Kidney (tissue), 14 donors: Measurements from ENCODE around the gene PCDHA12. TPM values are rescaled to one million over a fixed set of nuclear protein-coding genes. Genes with fewer than 3 reads are reported as not detected.

ENCODE experiments used
- DNase-seq, 5 donors: peaks; one replicate each; pipeline ENCODE4 v3.0.0-alpha.2; 2013 to 2020
- FAIRE-seq: peaks from 2 replicates; lab custom pipeline; 2012; peaks lifted over from hg19 to GRCh38; lab: Jason Lieb, UNC
- H3K27ac ChIP-seq, 2 donors: one replicate each; pipeline ENCODE4 v1.7.0; 2013; ENCODE audit warnings: low read depth in 2 of 2, low read length in 2 of 2, inconsistent platforms in 1 of 2
- H3K27me3 ChIP-seq: one replicate; pipeline ENCODE4 v1.7.1; 2013; ENCODE audit warnings: low read length, inconsistent platforms; ENCODE audit not compliant: control insufficient read depth, insufficient read depth
- H3K36me3 ChIP-seq, 3 donors: one replicate each; pipeline versions ENCODE4 v1.7.0 to v1.7.1; 2013; ENCODE audit warnings: low read length in 3 of 3, control low read depth in 1 of 3, inconsistent platforms in 1 of 3; ENCODE audit not compliant: insufficient read depth in 3 of 3, control insufficient read depth in 2 of 3
- H3K4me1 ChIP-seq, 3 donors: one replicate each; pipeline versions ENCODE4 v1.7.0 to v1.7.1; 2013; ENCODE audit warnings: low read length in 3 of 3, inconsistent platforms in 1 of 3, low read depth in 1 of 3; ENCODE audit not compliant: control insufficient read depth in 2 of 3, insufficient read depth in 2 of 3
- H3K4me3 ChIP-seq, 3 donors: one replicate each; pipeline versions ENCODE4 v1.7.0 to v1.8.1; 2013; ENCODE audit warnings: low read length in 3 of 3, control low read depth in 1 of 3, inconsistent platforms in 1 of 3
- H3K9ac ChIP-seq, 3 donors: one replicate each; pipeline versions ENCODE4 v1.7.0 to v1.7.1; 2013; ENCODE audit warnings: low read length in 3 of 3, control low read depth in 1 of 3, inconsistent platforms in 1 of 3
- H3K9me3 ChIP-seq, 3 donors: one replicate each; pipeline versions ENCODE4 v1.7.0 to v1.7.1; 2013; ENCODE audit warnings: low read length in 3 of 3, control low read depth in 1 of 3, inconsistent platforms in 1 of 3; ENCODE audit not compliant: control insufficient read depth in 2 of 3, insufficient read depth in 1 of 3
- intact Hi-C: fragments of 100-400 bp; cut with DNase I; formaldehyde crosslinking; loops from one replicate; pipeline ENCODE4 v1.11.1; 2022
- polyA plus RNA-seq: library from polyadenylated mRNA; stranded (reverse); fragments of 350-450 nt; fragmentation: Illumina TruSeq; extraction: RNeasy Lipid Tissue Mini Kit (QIAGEN cat#74804); gene quantifications from one replicate; pipeline ENCODE4 v1.2.3, GENCODE V29; 2014; ENCODE audit warnings: low read depth, low replicate concordance; ENCODE audit not compliant: insufficient read depth
- total RNA-seq: library from RNA; stranded (reverse); fragmentation: NEBNext Ultra II Directional; extraction: Animal tissue kit (Norgen Biotek cat#: 25700); gene quantifications from one replicate; pipeline ENCODE4 v1.2.1, GENCODE V29; 2021
- TF ChIP-seq, protein P1 (sequence below): IDR thresholded peaks from 3 replicates; pipeline ENCODE4 v1.5.1; 2012; ENCODE audit warnings: mild to moderate bottlenecking, moderate library complexity, borderline replicate concordance; ENCODE audit not compliant: insufficient read depth; ENCODE audit errors: extremely low read depth
- donor health status: control.
- donor health status: control.
- donor health status: control.
- donor health status: control.
- donor health status: control.
- donor health status: DM: yes; HTN: yes; CAD: no.
- donor health status: Normal renal cell carcinoma (clear cell type).

Gene PCDHA12
- total and polyA plus RNA-seq, 2 donors from 2014 or later = 1.1 to 5.2 TPM

- Histone ChIP-seq H3K4me3 (peak within 1 kb of the TSS; percentile 16 to 80 (median 53)), H3K9me3 (no peaks in the 10 kb centered on the region), H3K27me3 (peaks cover 22% of the 10 kb centered on the region), H3K9ac (peak within 1 kb of the TSS in 1 of 3 donors; percentile 55), H3K36me3 (no peaks in the 10 kb centered on the region), H3K4me1 (peaks cover 0 to 8% (median 5%) of the 10 kb centered on the region in 3 donors), H3K27ac (no peak within 1 kb of the TSS)
- DNase-seq = peak in 3 of 5 donors; percentile 1 to 77 (median 28)
- TF ChIP-seq, protein P1, sequence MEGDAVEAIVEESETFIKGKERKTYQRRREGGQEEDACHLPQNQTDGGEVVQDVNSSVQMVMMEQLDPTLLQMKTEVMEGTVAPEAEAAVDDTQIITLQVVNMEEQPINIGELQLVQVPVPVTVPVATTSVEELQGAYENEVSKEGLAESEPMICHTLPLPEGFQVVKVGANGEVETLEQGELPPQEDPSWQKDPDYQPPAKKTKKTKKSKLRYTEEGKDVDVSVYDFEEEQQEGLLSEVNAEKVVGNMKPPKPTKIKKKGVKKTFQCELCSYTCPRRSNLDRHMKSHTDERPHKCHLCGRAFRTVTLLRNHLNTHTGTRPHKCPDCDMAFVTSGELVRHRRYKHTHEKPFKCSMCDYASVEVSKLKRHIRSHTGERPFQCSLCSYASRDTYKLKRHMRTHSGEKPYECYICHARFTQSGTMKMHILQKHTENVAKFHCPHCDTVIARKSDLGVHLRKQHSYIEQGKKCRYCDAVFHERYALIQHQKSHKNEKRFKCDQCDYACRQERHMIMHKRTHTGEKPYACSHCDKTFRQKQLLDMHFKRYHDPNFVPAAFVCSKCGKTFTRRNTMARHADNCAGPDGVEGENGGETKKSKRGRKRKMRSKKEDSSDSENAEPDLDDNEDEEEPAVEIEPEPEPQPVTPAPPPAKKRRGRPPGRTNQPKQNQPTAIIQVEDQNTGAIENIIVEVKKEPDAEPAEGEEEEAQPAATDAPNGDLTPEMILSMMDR = no peak
- intact Hi-C loops = no loop called here
- FAIRE-seq = no peak
Measured at GRCh38 chr5:140925806-140926442, 50.8 kb downstream of the PCDHA12 start, which contains the start of gene PCDHAC1. Gene PCDHAC1 (plus strand): TSS chr5:140926299. CDS start chr5:140926893, 594 bp downstream.

DNA sequence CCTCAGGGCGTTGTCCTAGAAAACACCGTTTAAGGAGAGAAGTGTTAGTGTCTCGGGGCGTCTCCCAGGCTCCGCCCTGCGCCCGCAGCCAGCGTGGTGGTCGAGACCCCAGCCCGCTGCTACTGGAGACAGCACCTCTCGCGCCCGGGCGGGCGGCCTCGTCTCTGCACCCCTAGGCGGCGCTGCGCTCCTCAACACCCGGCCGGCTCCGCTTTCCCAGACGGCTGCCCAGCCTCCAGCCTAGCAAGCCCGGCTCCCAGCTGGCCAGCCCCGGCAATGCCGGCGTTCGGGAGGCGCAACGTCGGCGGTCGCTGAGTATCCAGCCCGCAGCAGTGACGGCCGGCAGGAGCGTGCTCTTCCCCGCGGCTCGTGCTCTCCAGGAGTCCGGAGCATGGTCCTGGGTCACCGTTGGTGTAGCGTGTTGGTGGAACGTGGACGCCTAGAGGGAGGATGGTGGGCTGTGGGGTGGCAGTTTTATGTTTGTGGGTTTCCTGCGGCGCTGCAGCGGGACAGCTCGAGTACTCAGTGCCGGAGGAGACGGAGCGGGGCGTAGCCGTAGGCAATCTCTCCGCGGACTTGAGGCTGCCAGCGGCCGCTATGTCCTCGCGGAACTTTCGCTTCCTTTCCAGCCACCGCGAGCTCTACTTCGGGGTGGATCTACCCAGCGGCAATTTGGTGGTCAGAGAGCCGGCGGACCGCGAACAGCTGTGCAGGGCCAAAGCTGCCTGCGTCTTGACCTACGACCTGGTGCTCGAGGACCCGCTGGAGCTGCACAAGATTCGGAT lies 51.5 kb downstream of the PCDHA12 start:
- intact Hi-C loops = no loop called here
- peaks cover 0 to 8% (median 5%) of the 10 kb centered on the region in 3 donors for H3K4me1 ChIP-seq
- no peaks in the 10 kb centered on the region for H3K36me3 ChIP-seq
- FAIRE-seq (no peak), DNase-seq (peak; percentile 82 to 95 (median 86))
- no peak overlapping the region for H3K27ac ChIP-seq
- H3K9ac ChIP-seq = peak overlapping the region in 1 of 3 donors; percentile 55
- H3K9me3 ChIP-seq = no peaks in the 10 kb centered on the region
- TF ChIP-seq, protein P1 = peak; percentile 60
- peak overlapping the region; percentile 16 to 80 (median 53) for H3K4me3 ChIP-seq
- peaks cover 22% of the 10 kb centered on the region for H3K27me3 ChIP-seq

DNA sequence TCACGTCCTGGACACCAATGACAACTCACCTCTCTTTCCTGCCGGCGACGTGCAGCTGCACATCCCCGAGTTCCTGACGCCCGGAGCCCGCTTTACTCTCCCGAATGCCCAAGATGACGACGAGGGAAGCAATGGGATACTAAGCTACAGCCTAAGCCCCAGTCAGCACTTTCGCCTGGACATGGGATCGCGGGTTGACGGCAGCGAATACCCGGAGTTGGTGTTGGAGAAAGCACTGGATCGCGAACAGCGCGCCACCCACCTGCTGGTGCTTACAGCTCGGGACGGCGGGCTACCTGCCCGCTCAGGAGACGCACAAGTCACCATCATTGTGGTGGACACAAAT lies 52.1 kb downstream of the PCDHA12 start:
- FAIRE-seq (no peak), DNase-seq (peak in 3 of 5 donors; percentile 0 to 29 (median 3))
- TF ChIP-seq, protein P1 = no peak
- H3K36me3 ChIP-seq = no peaks in the 10 kb centered on the region
- H3K27ac ChIP-seq = no peak overlapping the region
- H3K4me1 ChIP-seq = peaks cover 0 to 8% (median 5%) of the 10 kb centered on the region in 3 donors
- peak overlapping the region in 1 of 3 donors; percentile 55 for H3K9ac ChIP-seq
- H3K4me3 ChIP-seq = peak overlapping the region; percentile 16 to 80 (median 46)
- intact Hi-C loops = no loop called here
- no peaks in the 10 kb centered on the region for H3K9me3 ChIP-seq
- peaks cover 22% of the 10 kb centered on the region for H3K27me3 ChIP-seq

Other genes starting within 250 kb of the PCDHA12 start
- gene CD14, start 242.1 kb upstream of the PCDHA12 start, total RNA-seq = 68.8 TPM
- gene CD14, start 242.1 kb upstream of the PCDHA12 start, polyA plus RNA-seq = 43.8 TPM
- gene TMCO6, start 235.9 kb upstream of the PCDHA12 start, total RNA-seq = 19.0 TPM
- gene TMCO6, start 235.9 kb upstream of the PCDHA12 start, polyA plus RNA-seq = 7.6 TPM
- gene NDUFA2, start 227.7 kb upstream of the PCDHA12 start, total RNA-seq = 56.8 TPM
- gene NDUFA2, start 227.7 kb upstream of the PCDHA12 start, polyA plus RNA-seq = 326 TPM
- gene IK, start 227.5 kb upstream of the PCDHA12 start, total RNA-seq = 76.9 TPM
- gene IK, start 227.5 kb upstream of the PCDHA12 start, polyA plus RNA-seq = 72.5 TPM
- gene WDR55, start 210.4 kb upstream of the PCDHA12 start, total RNA-seq = 20.8 TPM
- gene WDR55, start 210.4 kb upstream of the PCDHA12 start, polyA plus RNA-seq = 13.7 TPM
- 1.0 TPM for gene DND1, start 201.7 kb upstream of the PCDHA12 start, total RNA-seq
- gene DND1, start 201.7 kb upstream of the PCDHA12 start, polyA plus RNA-seq = 0.41 TPM
- 52.2 TPM for gene HARS1, start 183.9 kb upstream of the PCDHA12 start, total RNA-seq
- gene HARS1, start 183.9 kb upstream of the PCDHA12 start, polyA plus RNA-seq = 48.6 TPM
- 27.6 TPM for gene HARS2, start 183.9 kb upstream of the PCDHA12 start, total RNA-seq
- gene HARS2, start 183.9 kb upstream of the PCDHA12 start, polyA plus RNA-seq = 26.7 TPM
- 51.4 TPM for gene ZMAT2, start 174.9 kb upstream of the PCDHA12 start, total RNA-seq
- gene ZMAT2, start 174.9 kb upstream of the PCDHA12 start, polyA plus RNA-seq = 122 TPM
- gene PCDHA1, start 89.2 kb upstream of the PCDHA12 start, total RNA-seq = 0.13 TPM
- gene PCDHA1, start 89.2 kb upstream of the PCDHA12 start, polyA plus RNA-seq = not detected
- gene PCDHA2, start 80.5 kb upstream of the PCDHA12 start, total RNA-seq = 0.50 TPM
- 0.17 TPM for gene PCDHA2, start 80.5 kb upstream of the PCDHA12 start, polyA plus RNA-seq
- gene PCDHA3, start 74.3 kb upstream of the PCDHA12 start, total RNA-seq = 1.4 TPM
- gene PCDHA3, start 74.3 kb upstream of the PCDHA12 start, polyA plus RNA-seq = 0.13 TPM
- 4.1 TPM for gene PCDHA4, start 68.2 kb upstream of the PCDHA12 start, total RNA-seq
- 1.1 TPM for gene PCDHA4, start 68.2 kb upstream of the PCDHA12 start, polyA plus RNA-seq
- 0.91 TPM for gene PCDHA5, start 53.7 kb upstream of the PCDHA12 start, total RNA-seq
- not detected for gene PCDHA5, start 53.7 kb upstream of the PCDHA12 start, polyA plus RNA-seq
- gene PCDHA6, start 47.3 kb upstream of the PCDHA12 start, total RNA-seq = 3.6 TPM
- gene PCDHA6, start 47.3 kb upstream of the PCDHA12 start, polyA plus RNA-seq = 0.80 TPM
- 1.1 TPM for gene PCDHA7, start 41.0 kb upstream of the PCDHA12 start, total RNA-seq
- gene PCDHA7, start 41.0 kb upstream of the PCDHA12 start, polyA plus RNA-seq = 0.62 TPM
- gene PCDHA8, start 34.1 kb upstream of the PCDHA12 start, total RNA-seq = 0.82 TPM
- not detected for gene PCDHA8, start 34.1 kb upstream of the PCDHA12 start, polyA plus RNA-seq
- gene PCDHA9, start 26.9 kb upstream of the PCDHA12 start, total RNA-seq = 0.85 TPM
- not detected for gene PCDHA9, start 26.9 kb upstream of the PCDHA12 start, polyA plus RNA-seq
- 7.6 TPM for gene PCDHA10, start 19.4 kb upstream of the PCDHA12 start, total RNA-seq
- 1.7 TPM for gene PCDHA10, start 19.4 kb upstream of the PCDHA12 start, polyA plus RNA-seq
- 2.0 TPM for gene PCDHA11, start 6.4 kb upstream of the PCDHA12 start, total RNA-seq
- gene PCDHA11, start 6.4 kb upstream of the PCDHA12 start, polyA plus RNA-seq = 0.77 TPM
- 1.8 TPM for gene PCDHA13, start 6.8 kb downstream of the PCDHA12 start, total RNA-seq
- gene PCDHA13, start 6.8 kb downstream of the PCDHA12 start, polyA plus RNA-seq = 0.49 TPM
- gene PCDHAC1, start 51.0 kb downstream of the PCDHA12 start, total RNA-seq = 2.9 TPM
- 0.43 TPM for gene PCDHAC1, start 51.0 kb downstream of the PCDHA12 start, polyA plus RNA-seq
- 3.6 TPM for gene PCDHAC2, start 91.2 kb downstream of the PCDHA12 start, total RNA-seq
- 0.30 TPM for gene PCDHAC2, start 91.2 kb downstream of the PCDHA12 start, polyA plus RNA-seq
- gene PCDHB1, start 176.1 kb downstream of the PCDHA12 start, total RNA-seq = 0.50 TPM
- gene PCDHB1, start 176.1 kb downstream of the PCDHA12 start, polyA plus RNA-seq = 0.09 TPM
- 2.9 TPM for gene PCDHB2, start 219.3 kb downstream of the PCDHA12 start, total RNA-seq
- gene PCDHB2, start 219.3 kb downstream of the PCDHA12 start, polyA plus RNA-seq = 2.2 TPM
- gene PCDHB3, start 225.2 kb downstream of the PCDHA12 start, total RNA-seq = 3.1 TPM
- gene PCDHB3, start 225.2 kb downstream of the PCDHA12 start, polyA plus RNA-seq = 2.3 TPM
- gene PCDHB4, start 246.5 kb downstream of the PCDHA12 start, total RNA-seq = 5.8 TPM
- gene PCDHB4, start 246.5 kb downstream of the PCDHA12 start, polyA plus RNA-seq = 0.90 TPM